ENCODE measurements around the gene DHCR7. TPM values are rescaled to one million over a fixed set of nuclear protein-coding genes. Genes with fewer than 3 reads are reported as not detected.

The DHCR7 gene
- 10 to 100 TPM; 66.4 to 68.9 TPM for total RNA-seq

GRCh38 chr11:71448257-71449171, at the start of gene DHCR7:
DHCR7 (minus strand) TSS chr11:71448393; CDS start chr11:71444952, 3,441 bp downstream.
- peaks cover 67% of the 10 kb centered on the region for H3K36me3 Mint-ChIP-seq (ENCODE audit: low read depth)
- ATAC-seq (peak; percentile 87), DNase-seq (peak; percentile 97)
- H3K27ac Mint-ChIP-seq, result peak within 1 kb of the TSS; percentile 88
- peaks cover 41% of the 10 kb centered on the region for H3K4me1 Mint-ChIP-seq (ENCODE audit: low read depth)
- ChIA-PET CTCF (interaction anchor here (0.8 to 1.2 kb wide), 2 partner anchors 20 to 115 kb away, joined by 3 to 4 read pairs; no protein-coding TSS in a partner anchor), POLR2A (interaction anchor here (1.8 kb wide), 1 partner anchor 11 kb away, joined by 5 read pairs; no protein-coding TSS in a partner anchor)
- no peak for TF ChIP-seq CTCF (IDR thresholded peaks at IDR 0.05)
- H3K9me3 Mint-ChIP-seq, result peaks cover 3% of the 10 kb centered on the region
- H3K4me3 Mint-ChIP-seq, result peak within 1 kb of the TSS; percentile 98
- intact Hi-C loops (cut with micrococcal nuclease), result no loop called here
- no peaks in the 10 kb centered on the region for H3K27me3 Mint-ChIP-seq

- ATAC-seq (no peak), DNase-seq (no peak)
- Mint-ChIP-seq H3K4me1 (ENCODE audit: low read depth) (no peaks in the 10 kb centered on the region), H3K9me3 (no peaks in the 10 kb centered on the region), H3K27ac (no peak overlapping the region), H3K36me3 (ENCODE audit: low read depth) (peaks cover 62% of the 10 kb centered on the region), H3K4me3 (no peak overlapping the region), H3K27me3 (no peaks in the 10 kb centered on the region)
- TF ChIP-seq CTCF (IDR thresholded peaks at IDR 0.05), result no peak
- CTCF ChIA-PET, result no interaction called here
- POLR2A ChIA-PET, result no interaction called here
- intact Hi-C loops (cut with micrococcal nuclease), result no loop called here
Measured at GRCh38 chr11:71496421-71496820, 48.2 kb upstream of the DHCR7 start.

GRCh38 chr11:71495286-71496230, 47.4 kb upstream of the DHCR7 start:
- POLR2A ChIA-PET, result interaction anchor here (0.9 kb wide), 1 partner anchor 11 kb away, joined by 4 read pairs; no protein-coding TSS in a partner anchor
- Mint-ChIP-seq H3K4me1 (ENCODE audit: low read depth) (no peaks in the 10 kb centered on the region), H3K27me3 (no peaks in the 10 kb centered on the region), H3K9me3 (no peaks in the 10 kb centered on the region), H3K36me3 (ENCODE audit: low read depth) (peaks cover 66% of the 10 kb centered on the region), H3K4me3 (no peak overlapping the region), H3K27ac (no peak overlapping the region)
- no peak for TF ChIP-seq CTCF (IDR thresholded peaks at IDR 0.05)
- intact Hi-C loops (cut with micrococcal nuclease), result no loop called here
- no peak for ATAC-seq
- CTCF ChIA-PET, result interaction anchor here (0.6 kb wide), 1 partner anchor 134 kb away, joined by 3 read pairs; no protein-coding TSS in a partner anchor
- no peak for DNase-seq

- intact Hi-C loops (cut with micrococcal nuclease), result no loop called here
- no peak overlapping the region for H3K4me3 Mint-ChIP-seq
- TF ChIP-seq CTCF (IDR thresholded peaks at IDR 0.05), result no peak
- no peak overlapping the region for H3K27ac Mint-ChIP-seq
- no peaks in the 10 kb centered on the region for H3K9me3 Mint-ChIP-seq
- DNase-seq (no peak), ATAC-seq (no peak)
- POLR2A ChIA-PET, result no interaction called here
- peaks cover 23% of the 10 kb centered on the region for H3K4me1 Mint-ChIP-seq (ENCODE audit: low read depth)
- no peaks in the 10 kb centered on the region for H3K27me3 Mint-ChIP-seq
- H3K36me3 Mint-ChIP-seq (ENCODE audit: low read depth), result peaks cover 64% of the 10 kb centered on the region
- CTCF ChIA-PET, result no interaction called here
Measured at GRCh38 chr11:71491940-71492339, 43.7 kb upstream of the DHCR7 start.
